NCI-H1436 (cell line): ENCODE measurements around the gene PHF13.

Experiments used
- DNase-seq: peaks from one replicate; lab custom pipeline; 2025; lab: John Stamatoyannopoulos, UW

Gene PHF13

DNA sequence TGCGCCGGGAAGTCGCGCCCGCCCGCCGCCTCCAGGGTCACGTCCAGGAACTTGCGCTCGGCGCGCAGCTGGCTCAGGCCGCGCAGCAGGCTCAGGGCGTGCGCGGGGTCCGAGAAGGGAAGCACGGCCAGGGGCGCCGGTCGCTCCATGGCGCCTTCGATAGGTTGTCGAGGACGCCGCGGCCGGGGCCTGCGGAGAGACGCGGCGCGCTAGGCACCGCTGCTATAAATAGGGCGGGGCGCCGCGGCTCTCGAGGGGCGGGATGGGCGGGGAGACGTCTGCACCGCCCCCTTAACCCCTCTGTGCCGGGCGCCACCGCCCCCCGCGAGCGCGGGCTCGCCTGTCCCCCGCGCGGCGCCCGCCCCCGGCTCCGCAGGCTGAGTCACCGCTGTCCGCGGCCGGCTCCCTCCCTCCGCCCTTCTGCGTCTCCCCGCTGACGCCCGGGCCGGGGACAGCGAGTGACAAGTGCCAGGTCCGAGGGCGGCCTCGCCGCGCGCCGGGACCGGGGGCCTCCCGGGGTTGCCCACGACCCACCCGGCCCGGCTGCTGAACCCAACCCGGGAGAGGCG lies 10.8 kb upstream of the PHF13 start, which contains the start of gene KLHL21:
KLHL21 (minus strand) TSS at position 201 of the 569 bp plus-strand sequence; CDS start at position 149, 52 bp downstream.
- peak; percentile 63 for DNase-seq

DNA sequence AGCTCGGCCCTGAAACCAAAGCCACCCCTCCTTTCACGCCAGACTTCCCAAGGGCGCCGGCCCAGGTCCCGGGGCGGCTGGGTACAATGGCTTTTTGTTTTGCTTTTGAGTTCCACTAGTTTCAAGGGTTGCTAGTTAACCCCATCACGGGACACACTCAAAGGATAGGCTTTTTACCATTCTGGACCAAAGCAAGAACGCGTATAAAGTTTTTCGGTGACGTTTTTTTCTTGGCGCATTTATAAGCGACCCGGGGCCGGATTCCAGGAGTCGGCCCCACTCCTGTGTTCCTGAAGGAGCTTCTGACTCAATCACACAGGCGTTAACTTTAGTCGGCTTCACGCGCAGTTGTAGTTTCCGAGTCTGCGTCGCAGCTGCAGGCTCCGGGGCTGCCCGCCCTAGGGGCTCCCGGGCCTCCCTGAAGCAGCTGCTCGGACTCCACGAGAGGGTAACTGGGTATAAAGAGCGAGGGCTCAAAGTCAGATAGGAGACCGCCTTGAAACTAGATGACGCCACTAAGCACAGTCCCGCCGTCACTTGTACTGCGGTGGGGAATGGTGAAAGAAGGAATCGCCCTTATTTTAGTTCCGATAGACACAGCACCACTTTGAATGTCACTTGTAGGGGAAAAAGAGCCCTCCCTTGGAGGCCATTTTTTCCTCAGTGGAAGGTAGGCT lies 10.2 kb upstream of the PHF13 start:
- DNase-seq, result no peak

DNA sequence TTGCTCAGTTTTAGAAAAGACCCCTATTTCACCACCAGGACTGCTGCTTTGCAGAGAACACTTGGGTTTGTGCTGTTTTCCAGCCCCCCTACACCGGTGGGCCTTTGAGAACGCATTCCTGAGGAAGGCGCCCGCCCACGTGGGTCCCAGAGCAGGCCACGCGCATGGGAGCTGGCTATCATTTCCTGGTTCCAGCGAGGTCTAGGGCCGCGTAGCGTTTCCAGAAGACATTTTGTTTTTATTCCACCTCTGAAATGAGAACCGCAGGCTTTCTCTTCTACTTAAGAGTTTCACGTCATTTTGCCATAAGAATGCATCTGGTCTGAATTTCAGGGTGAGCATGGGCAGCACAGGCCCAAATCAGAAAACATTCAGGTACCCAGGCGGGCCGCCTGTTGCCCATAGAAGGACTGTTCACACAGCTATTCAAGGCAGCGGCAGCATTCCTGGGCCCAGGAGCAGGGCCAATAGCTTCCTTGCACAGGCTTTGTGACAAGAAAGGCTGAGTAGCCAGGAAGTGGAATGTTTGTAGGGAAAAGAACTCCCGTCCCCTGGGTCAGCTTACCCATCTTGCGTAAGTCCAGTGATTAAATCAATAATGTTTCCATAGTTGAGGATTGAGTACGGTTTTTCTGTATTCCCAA lies 9.5 kb upstream of the PHF13 start:
- DNase-seq, result no peak

DNA sequence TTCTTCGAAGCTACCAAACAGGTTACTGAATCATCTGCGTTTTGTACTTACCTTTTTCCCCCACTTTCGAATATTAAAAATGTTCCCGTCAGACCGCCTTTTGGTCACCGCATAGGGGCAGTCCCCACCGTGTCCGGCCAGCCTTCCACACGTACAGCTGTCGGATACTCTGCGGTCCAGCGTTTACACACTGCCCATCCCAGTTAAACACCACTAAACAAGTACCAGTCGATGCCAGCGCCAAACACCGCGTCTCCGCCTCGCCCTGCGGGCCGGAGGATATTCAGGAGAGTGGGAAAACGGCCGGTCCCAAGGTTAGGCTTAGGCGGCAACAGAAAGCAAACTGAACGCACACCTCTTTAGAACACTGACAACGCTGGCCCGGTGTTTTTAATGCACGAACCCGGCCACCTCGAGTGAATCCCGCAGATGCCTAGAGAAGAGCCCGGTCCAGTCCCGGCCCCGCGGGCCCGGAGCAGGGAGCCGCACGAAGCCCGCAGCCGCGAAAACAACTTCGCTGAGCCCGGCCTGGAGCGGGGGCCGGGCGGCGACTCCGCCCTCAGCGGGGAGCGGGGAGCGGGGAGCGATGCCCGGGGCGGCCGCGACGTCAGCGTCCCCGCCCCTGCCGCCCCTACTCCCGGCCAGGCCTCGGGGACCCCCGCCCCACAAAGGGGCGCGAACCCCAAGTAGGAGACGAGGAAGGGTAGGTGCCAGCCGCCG lies 730 bp upstream of the PHF13 start:
- DNase-seq, result no peak

DNA sequence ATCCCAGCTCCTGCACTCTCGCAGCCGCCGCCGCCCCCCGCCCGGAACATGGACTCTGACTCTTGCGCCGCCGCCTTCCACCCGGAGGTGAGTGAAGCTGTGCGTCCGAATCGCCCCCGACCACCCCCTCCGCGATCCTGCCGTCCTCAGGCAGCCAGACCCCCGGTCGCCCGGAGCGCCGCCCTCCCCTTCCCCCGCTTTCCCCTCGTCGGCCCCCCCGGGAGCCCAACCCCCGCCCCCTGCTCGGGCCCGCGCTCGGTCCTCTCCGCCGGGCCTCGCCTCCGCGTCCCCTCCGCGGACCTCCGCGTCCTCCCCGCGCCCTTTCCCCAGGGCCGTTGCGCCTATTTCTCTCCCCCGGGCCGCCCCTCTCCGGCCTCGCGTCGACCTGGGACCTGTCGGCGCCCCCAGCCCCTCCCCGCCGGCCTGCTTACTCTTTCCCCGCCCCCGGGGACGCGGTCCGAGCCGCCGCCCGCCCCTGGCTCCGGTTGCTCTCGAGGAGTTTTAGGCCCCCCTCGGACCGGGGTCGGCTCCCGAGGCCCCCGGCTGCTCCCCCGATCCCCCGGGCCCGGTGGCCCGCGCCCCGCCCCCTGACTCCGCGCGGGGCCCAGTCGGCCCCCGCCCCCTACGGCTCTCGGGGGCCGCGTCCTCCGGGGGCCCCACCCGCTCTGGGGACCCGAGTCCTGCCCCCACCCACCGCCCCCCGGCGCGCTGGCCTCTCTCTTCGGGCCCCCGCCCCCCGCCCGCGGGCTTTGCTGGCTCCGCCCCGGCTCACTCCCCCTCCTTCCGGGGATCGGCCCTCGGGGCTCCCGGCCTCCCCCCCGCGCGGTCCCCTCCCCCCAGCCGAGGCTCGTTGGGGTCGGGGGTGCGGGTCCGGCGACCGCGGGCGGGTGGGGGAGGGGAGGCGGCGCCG lies 743 bp downstream of the PHF13 start:
- DNase-seq, result no peak

DNA sequence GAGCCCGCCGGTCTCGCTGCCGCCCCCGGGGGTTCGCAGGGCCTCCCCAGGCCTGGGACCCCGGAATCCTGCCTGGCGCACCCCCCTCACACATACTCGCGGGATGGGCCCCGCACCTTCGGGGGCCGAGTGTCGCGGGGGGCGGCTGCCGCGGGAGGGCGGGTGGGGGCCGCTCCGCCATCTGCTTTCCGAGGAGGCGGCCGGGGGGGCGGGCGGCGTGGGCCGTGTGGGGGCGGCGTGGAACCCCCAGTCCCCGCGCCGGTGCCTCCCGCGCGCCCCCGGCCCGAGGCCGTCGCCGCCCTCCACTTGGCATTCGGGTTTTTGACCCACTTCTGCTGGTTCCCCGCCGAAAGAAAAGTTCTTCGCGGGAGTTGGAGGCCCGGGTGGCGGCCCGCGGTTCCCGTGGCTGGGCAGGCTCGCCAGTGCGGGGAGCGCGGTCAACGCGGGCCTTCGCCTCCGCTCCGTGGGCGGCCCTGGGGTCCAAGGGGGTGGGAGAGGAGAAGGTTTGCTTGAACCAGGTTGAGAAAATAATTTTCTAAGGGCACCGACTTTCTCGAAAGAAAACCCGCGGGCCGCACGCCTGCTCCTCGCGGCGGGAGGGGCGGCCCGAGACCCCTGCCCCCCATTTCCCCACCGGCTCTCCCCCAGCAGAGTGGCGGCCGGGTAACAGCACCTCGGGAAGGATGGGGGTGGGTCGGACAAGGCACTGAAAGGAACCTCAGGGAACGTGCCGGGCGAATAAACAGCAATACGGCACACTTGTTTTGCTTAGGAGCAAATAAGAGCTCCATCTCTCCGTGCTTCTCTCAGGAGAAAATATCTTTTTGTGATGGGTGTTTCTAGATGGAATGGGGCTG lies 1.6 kb downstream of the PHF13 start:
- DNase-seq, result no peak

DNA sequence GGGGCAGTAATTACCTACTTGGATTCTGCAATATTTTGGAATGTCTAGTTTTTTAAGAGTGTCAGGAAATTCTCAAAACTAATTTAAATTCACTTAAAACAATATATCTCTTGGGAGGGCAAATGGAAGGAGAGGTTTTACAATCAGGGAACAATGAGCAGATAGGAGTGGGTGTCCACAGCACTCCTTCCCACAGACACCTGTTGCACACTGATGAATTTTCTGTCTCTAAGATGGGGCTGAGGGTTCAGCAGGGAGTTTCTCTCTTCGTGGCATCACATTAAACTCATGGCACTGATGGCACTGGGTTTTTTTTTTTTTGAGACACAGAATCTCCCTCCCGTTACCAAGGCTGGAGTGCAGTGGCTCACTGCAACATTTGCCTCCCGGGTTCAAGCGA lies 5.5 kb downstream of the PHF13 start:
- no peak for DNase-seq

DNA sequence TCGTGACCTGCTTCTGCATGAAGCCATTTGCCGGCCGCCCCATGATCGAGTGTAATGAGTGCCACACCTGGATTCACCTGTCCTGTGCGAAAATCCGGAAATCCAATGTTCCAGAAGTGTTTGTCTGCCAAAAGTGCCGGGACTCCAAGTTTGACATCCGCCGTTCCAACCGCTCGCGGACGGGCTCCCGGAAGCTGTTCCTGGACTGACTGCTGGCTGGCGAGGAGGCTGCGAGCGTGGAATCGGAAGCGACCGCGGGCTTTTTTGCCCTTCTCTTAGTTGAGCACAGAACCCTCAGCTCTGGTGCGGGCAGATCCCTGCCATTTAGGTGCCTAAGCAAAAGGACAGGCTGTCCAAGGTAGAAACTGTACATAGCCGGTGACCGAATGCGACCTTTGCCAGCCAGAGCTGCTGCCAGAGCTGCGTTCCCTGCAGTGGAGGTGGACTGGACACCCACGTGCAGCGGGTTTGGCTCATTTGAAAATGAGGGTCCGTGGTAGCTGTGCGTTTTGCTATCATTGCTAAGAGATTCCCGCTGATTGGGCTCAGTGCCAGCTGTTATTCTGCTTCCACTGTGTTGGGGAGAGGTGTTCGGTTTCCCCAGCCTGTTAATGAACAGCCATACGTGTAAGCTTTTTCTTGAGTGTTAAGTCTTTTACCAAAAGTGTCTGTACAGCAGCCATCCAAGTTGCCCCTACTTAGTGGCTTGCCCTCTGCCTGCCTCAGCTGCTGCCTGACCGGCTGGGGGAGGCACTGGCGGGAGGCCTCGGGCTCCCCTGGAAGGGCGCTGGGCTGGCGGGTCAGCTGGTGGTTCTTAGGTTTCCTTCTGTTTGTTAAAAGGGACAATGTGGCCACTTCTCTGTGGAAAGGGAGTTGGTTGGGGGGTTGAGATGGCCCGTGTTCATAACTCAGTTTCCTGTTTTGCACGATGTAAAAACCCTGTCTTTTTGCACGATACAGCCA lies 8.2 kb downstream of the PHF13 start:
- no peak for DNase-seq

DNA sequence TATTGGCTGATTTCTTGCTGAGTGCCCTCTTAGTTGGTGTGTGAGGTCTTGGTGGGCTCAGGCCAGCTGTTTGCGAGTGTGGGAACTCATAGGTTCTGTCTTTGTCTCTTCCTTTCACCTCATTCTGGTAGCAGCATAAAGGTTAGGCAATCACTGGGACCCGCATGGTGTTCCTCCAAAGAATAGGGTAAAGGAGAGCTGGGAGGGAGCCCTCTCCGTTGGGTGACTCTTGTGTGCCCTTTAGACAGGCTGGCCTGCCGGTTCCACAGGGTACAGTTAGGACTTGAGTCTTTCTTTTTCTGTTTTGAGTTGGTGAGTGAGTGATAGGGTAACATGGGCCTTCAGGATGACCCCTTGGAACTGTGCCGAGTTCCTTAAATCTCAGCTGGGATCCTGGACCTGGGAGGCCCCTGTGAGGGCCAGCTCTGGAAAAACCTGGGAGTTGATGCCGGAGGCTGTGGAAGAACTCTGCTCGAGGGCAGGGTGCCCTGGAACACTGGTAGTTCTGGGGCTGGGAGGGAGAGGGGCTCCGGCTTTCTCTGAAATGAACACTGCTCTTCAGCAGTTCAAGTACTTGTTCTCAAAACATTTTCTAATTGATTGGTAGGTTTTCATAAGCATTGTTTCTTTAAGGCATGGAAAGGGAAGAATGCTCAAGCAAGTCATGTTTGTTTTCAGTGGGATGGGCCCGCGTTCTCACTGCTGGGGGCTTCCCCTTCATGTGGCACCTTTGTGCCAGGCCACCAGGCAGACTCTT lies 9.0 kb downstream of the PHF13 start:
- DNase-seq, result no peak

DNA sequence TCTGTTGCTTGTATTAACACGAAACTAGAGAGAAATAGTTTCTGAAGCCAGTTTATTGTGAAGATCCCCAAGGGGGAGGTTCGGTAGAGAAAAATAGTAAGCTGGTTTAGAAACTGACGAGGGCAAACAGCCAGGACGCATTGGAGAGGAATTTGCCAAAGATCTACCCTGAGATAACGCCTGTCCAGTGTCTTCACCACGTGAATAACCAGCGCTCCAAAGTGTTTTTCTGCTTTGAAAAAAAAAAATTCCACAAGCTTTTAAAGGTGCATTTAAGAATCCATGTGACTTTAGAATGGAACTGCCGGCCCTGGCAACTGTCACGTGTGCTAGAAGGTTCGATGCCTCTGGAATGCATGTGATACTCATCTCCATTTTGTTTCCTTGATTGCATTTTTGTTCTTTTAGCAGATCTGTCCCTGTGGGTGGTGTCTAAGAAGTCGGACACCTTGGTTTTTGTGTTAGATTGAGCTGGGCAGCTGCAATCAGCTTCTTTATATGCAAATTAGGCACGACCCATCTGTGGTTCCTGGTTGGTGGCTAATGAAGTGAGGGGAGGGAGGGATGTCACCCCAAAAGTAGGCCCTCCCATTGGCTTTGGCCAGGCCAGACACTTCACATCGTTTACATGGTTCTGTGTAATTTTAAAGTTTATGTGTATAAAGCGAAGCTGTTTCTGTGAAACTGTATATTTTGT lies 9.9 kb downstream of the PHF13 start:
- no peak for DNase-seq

DNA sequence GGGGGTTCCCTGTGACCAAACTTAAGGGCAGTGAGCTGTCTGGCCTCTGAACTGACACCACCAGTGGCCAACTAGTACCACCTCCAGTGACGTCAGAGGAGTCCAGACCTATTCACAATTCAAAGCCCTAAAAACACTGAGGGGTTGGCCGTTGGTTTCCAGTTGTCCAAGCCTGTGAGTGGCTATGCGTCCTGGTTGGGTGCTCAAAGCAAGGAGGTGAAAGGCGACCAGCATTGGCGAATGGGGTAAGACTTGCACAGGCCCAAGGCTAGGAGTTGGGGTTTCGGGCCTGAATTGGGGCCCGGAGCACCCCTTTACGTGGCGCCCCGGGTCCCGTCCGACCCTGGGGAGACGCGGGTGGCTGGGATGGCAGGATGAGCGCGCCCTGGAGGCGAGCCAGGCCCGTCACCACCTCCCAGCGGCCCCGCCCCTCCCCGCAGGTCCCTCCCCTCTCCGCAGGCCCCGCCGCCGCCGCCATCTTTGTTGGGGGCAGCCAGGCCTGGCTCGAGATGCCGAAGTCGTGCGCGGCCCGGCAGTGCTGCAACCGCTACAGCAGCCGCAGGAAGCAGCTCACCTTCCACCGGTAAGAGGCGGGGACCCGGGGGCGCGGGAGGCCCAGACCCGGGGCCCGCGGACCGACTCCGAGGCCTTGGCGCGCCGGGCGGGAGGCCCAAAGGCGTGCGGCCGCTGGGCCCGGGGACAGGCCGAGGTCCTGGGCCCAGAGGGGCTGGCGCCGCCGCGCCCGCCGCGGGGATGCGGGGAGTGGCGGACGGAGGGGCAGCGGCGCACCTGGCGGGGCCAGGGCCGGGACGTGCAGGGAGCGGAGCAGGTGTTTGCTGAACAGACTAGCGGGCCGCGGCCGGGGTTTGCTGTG lies 11.4 kb downstream of the PHF13 start, which contains the start of gene THAP3:
THAP3 (plus strand) TSS at position 159 of the 874 bp plus-strand sequence; CDS start at position 510, 351 bp downstream.
- DNase-seq, result peak; percentile 66

DNA sequence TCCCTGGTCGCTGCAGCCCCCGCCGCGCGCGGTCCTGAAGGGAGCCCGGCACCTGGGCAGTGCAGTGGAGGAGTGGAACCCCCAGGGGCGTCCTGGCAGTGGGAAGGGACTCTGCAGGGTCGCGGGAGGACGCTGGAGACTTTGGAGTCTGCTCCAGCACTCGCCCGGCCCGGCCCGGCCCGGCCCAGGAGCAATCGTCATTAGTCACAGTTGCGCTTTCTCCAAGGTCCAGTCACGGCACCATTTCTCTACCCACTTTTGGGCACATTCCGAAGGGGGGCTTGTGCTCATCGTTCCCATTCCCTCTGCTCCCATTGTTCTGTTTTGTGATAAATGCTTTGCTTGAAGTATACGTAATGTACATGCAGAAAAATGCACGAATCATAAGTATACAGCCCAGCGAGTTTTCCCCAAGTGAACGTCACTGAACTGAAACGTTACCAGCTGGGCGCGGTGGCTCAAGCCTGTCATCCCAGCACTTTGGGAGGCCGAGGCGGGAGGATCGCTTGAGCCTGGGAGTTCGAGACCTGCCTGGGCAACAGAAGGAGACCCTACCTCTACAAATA lies 12.1 kb downstream of the PHF13 start:
- DNase-seq, result peak; percentile 21

DNA sequence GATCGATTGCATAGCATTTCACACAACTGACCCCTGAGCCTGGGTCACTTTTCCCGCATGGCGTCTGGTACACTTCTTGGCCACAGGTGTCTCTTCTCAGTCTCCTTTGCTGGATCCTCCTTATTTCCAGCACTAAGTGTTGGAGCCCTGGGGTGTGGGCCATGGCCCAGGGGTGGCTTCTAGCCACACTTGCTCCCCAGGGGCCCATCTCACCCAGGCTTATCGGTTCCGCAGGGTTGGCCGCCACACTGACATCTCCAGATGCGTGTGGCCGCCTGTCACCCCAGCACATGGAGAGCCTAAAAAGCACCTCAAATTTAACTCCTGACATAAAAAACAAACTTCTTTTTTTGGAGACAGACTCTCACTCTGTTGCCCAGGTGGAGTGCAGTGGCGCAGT lies 13.5 kb downstream of the PHF13 start:
- no peak for DNase-seq

DNA sequence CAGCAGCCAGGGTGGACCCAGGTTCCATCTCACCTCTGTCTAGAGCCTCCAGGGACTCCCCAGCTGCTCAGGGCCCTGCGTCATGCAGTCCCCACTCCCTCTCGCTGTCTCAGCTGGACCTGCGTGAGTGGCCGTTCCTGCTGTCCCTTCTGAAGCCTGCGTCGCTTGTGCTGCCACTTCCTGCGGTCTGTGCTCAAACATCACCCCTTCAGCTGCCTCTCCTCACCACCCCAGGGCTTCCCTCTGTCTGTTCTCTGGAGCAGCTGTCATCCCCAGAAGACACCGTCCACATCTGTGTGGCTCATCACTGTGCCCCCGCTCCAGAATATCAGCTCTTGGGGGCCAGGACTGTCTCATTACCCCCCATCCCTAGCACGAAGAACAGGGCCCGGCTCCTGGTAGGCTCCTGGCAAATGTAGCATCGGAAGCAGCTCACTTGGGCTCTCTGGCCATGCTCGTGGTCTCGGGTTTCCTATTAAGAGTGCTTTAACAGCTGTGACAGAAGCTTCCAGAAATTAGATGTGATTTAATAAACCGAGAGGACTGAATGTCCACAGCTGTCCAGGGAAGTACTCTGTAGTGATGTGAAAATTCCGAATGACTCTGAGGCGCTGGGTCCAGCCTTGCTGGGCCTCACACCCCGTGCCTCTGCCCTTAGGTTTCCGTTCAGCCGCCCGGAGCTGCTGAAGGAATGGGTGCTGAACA lies 14.5 kb downstream of the PHF13 start:
- DNase-seq, result no peak

DNA sequence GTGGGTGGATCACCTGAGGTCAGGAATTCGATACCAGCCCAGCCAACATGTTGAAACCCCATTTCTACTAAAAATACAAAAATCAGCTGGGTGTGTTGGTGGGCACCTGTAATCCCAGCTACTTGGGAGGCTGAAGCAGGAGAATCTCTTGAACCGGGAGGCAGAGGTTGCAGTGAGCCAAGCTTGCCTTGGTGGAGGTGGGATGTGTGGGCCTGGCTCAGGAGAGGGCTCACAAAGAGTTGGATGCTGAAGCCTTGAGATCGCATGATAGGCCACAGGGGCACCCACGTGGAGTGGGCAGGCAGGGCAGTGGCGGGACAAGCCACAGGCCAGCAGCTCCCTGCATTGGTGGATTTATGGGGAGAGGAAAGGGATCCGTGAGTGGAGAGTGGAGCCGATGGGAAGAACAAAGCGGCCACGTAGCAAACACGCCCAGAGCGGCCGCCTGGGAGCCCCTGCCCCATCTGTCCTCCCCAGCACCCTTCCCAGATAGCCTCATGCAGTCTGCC lies 15.5 kb downstream of the PHF13 start:
- no peak for DNase-seq

DNA sequence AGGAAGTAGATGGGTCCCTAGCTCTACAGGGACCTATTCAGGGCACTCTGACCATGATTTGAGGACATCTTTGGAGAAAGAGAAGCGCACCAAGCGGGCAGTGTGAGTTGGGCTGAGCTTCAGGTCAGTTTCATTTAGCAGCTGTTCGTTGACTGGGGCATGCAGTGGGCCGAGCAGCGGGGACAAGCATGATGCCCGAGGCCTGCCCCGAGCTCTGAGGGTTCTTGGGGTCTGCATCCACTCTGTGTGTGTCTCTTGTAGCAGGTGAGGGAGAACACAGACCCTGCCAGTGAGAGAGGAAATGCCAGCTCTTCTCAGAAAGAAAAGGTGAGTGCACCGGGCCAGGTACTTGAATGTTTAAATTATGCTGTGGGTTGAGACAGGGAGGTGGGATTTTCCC lies 16.5 kb downstream of the PHF13 start:
- DNase-seq, result no peak
